NCI-H1417 treated with DMSO at 0.1 percent for 48 hours (cell line): ENCODE data around the gene FGGY.

ENCODE experiments used
- DNase-seq: peaks from one replicate; lab custom pipeline; 2025; lab: John Stamatoyannopoulos, UW

Gene FGGY

GRCh38 chr1:59414406-59415133 is 117.7 kb downstream of the FGGY start:
- DNase-seq, result no peak

DNA sequence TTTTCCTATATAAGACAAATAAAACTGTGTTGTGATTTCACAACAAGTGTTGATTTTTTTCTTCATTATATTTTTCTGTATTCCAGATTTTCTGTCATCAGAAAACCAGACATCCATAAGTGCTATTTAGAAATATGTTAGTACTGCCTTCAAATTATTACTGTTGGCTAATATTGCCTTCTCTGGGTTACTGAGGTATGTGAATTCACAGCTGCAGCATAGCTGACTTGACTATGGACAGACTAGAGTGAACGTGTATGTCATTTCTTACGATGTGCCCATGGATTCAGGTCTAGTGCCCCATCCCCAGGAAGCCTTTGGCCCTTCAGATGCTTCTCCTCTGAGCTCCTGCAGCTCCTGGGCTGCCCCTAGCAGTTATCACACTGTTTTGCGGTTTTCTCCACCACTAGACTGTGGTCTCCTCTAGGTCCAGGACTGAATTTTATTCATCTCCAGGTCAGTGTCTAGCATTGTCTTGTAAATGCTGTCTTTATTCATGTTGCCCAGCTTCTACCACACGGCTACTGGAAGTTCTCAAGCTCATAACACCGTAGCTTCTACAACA is 118.5 kb downstream of the FGGY start:
- no peak for DNase-seq

- no peak for DNase-seq
Observed at GRCh38 chr1:59415881-59416280, 119.0 kb downstream of the FGGY start.

GRCh38 chr1:59417406-59417805 is 120.5 kb downstream of the FGGY start:
- DNase-seq, result no peak

GRCh38 chr1:59418363-59419144 is 121.7 kb downstream of the FGGY start:
- DNase-seq, result no peak

GRCh38 chr1:59419361-59420140 is 122.7 kb downstream of the FGGY start:
- no peak for DNase-seq

GRCh38 chr1:59421232-59421920 is 124.5 kb downstream of the FGGY start:
- no peak for DNase-seq

DNA sequence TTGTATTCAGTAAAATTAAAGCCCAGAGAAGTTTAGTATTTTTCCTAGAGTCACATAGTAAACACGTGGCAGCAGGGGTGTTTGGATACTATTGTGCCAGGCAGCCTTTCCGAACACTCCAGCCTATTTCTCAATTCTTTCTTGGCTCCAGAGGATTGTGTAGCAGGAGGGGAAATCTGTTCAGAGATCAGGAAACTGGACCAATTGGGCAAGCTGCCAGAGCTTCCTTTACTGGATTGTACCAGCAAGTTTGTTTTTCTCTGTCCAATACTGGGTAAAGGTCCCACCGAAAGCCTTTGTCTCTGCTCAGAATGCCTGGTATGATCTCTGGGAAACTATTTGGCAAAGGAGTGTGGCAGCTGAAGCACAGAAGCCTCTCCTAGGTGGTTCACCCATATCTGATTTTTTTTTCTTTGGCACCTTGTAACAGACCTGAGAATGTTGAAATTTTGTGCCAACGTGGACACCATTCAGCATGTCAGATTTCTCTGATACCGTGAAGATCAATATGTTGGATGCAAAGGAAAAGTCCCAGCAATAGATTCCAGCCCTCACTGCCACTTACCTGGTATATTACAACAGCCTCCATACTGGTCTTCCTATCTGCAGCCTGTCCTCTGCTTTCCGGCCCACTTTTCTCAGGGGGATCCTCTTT is 126.2 kb downstream of the FGGY start:
- DNase-seq, result no peak

GRCh38 chr1:59427155-59427554 is 130.3 kb downstream of the FGGY start:
- no peak for DNase-seq

DNA sequence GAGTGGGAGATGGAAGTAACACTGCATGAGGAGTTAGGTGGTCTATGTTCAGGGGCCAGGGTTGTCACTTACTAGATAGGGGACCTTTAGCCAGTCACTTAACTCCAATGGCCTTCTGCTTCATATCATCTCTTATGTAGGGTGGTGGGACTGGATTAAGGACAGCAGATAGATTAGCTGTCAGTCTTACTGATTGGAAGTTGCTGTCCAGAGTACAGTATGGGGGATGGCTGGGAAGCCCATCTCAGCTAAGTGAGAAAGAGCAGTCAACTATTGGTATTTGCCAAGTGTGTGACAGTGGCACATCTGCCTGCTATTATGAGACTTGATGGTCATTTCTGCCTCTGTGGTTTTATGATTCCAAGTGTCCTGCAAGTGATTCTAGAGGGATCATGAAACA is 130.9 kb downstream of the FGGY start:
- no peak for DNase-seq

GRCh38 chr1:59428828-59429227 is 131.9 kb downstream of the FGGY start:
- DNase-seq, result no peak

DNA sequence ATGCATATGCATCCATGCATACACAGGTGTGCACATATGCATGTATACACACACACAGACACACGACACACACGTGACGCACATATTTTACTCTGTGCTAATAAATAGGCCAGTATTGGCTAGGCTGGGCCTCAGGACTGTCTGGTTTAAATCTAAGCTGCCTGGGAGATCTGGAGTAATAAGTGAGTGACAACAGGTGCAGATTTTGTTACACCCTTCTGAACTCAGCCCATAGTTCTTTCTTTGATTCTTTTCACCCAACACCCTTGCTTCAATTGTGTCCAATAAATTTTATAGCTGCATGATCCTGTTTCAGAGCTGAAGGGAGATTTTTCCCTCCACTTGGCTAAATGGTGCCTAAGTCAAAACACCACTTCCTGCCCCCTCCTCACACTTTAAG is 132.8 kb downstream of the FGGY start:
- no peak for DNase-seq

- no peak for DNase-seq
Observed at GRCh38 chr1:59431566-59432294, 134.8 kb downstream of the FGGY start.

DNA sequence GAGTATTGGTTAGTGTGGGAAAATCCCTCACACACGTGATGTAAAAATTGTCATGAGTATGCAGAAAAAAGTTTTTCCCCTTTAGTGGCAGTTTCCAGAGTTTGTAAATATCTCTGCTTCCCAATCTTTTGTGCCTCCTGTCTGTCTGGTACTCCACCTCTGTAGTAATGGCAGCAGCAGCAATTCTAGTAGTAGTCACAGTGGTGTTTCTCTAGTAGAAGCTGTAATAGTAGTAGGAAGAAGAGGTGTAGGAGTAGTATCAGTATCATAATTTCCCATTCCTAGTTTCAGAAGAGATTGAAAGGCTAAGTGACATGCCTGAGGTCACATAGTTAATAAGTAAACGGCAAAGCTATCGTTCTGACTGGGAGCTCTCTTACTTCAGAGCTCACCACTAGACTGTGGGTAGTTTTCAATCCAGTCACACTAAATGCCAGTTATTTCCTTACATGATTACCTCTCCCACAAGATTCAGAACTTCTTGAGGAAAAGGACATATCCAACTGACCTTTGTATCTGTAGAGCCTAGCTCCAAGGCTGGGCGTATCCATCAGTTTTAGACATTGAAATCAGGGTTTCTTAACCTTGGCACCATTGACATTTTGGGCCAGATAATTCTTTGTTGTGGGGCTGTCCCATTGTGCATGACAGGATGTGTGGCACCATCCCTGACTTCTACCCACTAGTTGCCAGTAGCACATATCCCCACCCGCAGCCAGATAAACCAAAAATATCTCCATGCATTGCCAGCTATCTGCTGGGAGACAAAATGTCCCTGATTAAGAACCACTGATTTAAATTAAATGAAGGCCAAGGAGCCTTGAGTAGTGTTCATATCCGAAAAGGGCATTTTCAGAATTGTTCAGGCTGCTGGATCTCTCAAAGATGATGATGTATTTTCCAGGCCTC is 135.9 kb downstream of the FGGY start:
- no peak for DNase-seq

GRCh38 chr1:59433440-59433813 is 136.5 kb downstream of the FGGY start:
- DNase-seq, result no peak

- DNase-seq, result no peak
Observed at GRCh38 chr1:59434336-59434735, 137.4 kb downstream of the FGGY start.

DNA sequence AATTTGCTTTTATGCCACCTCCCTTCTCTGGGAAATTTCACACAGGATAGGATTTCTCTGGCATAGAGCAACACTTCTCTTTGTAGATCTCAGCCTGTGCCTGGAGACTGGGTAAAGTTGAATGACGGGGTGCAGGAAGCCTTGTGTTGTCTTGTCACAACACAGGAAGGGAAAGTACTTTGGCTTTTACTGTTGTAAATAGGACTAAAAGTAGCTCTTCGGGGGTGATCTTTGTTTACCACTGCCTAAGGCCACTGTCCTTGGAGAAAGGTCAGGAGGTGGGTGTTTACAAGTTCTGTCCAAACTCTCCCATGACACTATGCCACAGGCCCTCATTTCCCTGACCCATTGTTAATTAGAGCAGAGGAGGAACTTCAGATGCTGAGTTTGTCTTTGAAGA is 139.7 kb downstream of the FGGY start:
- no peak for DNase-seq

DNA sequence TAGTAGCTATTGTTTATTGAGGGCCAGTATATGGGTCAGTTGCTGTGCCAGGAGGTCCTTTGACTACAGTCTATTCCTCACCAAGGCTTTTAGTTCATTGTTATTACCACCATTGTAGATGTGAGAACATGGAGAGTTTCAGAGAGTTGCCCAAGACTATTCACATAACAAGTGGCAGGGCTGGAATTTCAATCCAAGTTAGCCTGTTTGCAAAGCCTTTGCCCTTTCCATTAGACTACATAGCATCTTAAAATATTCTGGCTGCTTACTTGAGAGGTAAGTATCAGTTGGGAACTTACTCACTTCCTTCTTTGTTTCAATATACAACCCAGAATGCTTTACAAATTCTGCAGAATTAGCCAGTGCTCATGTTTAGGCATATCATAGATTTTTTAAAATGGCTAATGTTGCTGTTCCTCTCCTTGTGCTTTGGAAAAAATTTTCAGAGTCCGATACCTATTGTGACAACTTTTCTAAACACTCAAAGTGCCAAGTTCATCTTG is 141.2 kb downstream of the FGGY start:
- no peak for DNase-seq

GRCh38 chr1:59442492-59442891 is 145.6 kb downstream of the FGGY start:
- DNase-seq, result no peak
